Testis (tissue), 2 donors: ENCODE data around the gene ZNF839.

Experiments
- CTCF ChIP-seq, 3 experiments: fragments of 450-650 bp in 2 of 3; fragments of 200-600 bp in 1 of 3; sonication (generic) in 1 of 3; IDR thresholded peaks; one replicate each; pipeline ENCODE4 v1.5.1; 2016 to 2019; ENCODE audit warnings: antibody characterized with exemption in 3 of 3, mild to moderate bottlenecking in 2 of 3, moderate library complexity in 1 of 3
- POLR2A ChIP-seq: fragments of 450-650 bp; IDR thresholded peaks from one replicate; pipeline ENCODE4 v1.6.1; 2017; ENCODE audit warnings: antibody characterized with exemption, mild to moderate bottlenecking, moderate library complexity

- TF ChIP-seq CTCF (IDR thresholded peaks at IDR 0.05) (no peak), POLR2A (no peak)
These were observed 25.8 kb upstream of the ZNF839 start for GRCh38 chr14:102293781-102294180.
